IMR-90 (cell line): ENCODE measurements around the gene COG8. TPM values are rescaled to one million over a fixed set of nuclear protein-coding genes. Genes with fewer than 3 reads are reported as not detected.

Experiments
- ATAC-seq: fragments of 200-7000 bp; cut with Tn5 transposase; 2 replicates; pipeline ENCODE4 v1.9.1; 2020; ENCODE audit warnings: low read depth, mild to moderate bottlenecking, moderate library complexity
- BruUV-seq: library from RNA; stranded (reverse); fragments of 400-500 nt; replicated peaks from 2 replicates; lab custom pipeline; 2021; lab: Mats Ljungman, UMichigan
- CTCF ChIA-PET: fragments of 300-600 bp; formaldehyde crosslinking; extraction: SDS; loops from one replicate; lab custom pipeline; 2021; ENCODE audit warnings: antibody characterized with exemption; lab: Yijun Ruan, JAX
- POLR2A ChIA-PET: fragments of 300-600 bp; sonication (Branson Sonifier 250); formaldehyde crosslinking; loops from one replicate; lab custom pipeline; 2022; ENCODE audit warnings: antibody characterized with exemption; ENCODE audit not compliant: unreplicated experiment; lab: Charles Lee
- DNase-seq: peaks from one replicate; pipeline ENCODE4 v3.0.0; 2013
- H2AFZ ChIP-seq: replicated peaks from 2 replicates; pipeline ENCODE3; 2013; ENCODE audit warnings: low read length, mild to moderate bottlenecking; ENCODE audit not compliant: poor library complexity
- H2AK5ac ChIP-seq: 2 replicates; pipeline ENCODE4 v1.6.1; 2013; ENCODE audit warnings: low read depth, low read length, inconsistent platforms
- H2AK9ac ChIP-seq: replicated peaks from 2 replicates; pipeline ENCODE3; 2013; ENCODE audit warnings: mild to moderate bottlenecking, low read depth, low read length, moderate library complexity; ENCODE audit not compliant: poor library complexity
- H2BK120ac ChIP-seq: 2 replicates; pipeline ENCODE4 v1.6.1; 2013; ENCODE audit warnings: low read depth, low read length, inconsistent platforms
- H2BK15ac ChIP-seq: 3 replicates; pipeline ENCODE4 v1.6.1; 2013; ENCODE audit warnings: low read depth, low read length, inconsistent platforms
- H2BK20ac ChIP-seq: 2 replicates; pipeline ENCODE4 v1.6.1; 2013; ENCODE audit warnings: low read depth, mild to moderate bottlenecking, inconsistent platforms, low read length, moderate library complexity
- H2BK5ac ChIP-seq: 2 replicates; pipeline ENCODE4 v1.6.1; 2013; ENCODE audit warnings: mild to moderate bottlenecking, low read depth, low read length, inconsistent platforms; ENCODE audit not compliant: poor library complexity, severe bottlenecking
- H3K14ac ChIP-seq: replicated peaks from 2 replicates; pipeline ENCODE4 v1.6.1; 2013; ENCODE audit warnings: low read depth, low read length, inconsistent platforms
- H3K18ac ChIP-seq: 2 replicates; pipeline ENCODE4 v1.6.1; 2013; ENCODE audit warnings: low read depth, low read length, control low read depth
- H3K23ac ChIP-seq: 2 replicates; pipeline ENCODE4 v1.6.1; 2013; ENCODE audit warnings: low read depth, low read length, inconsistent platforms
- H3K27ac ChIP-seq: 2 replicates; pipeline ENCODE4 v1.5.1; 2013; ENCODE audit warnings: mild to moderate bottlenecking, control low read depth, low read length; ENCODE audit not compliant: insufficient read depth
- H3K27me3 ChIP-seq: 2 replicates; pipeline ENCODE4 v1.6.1; 2013; ENCODE audit warnings: low read length; ENCODE audit not compliant: control insufficient read depth, insufficient read depth
- H3K36me3 ChIP-seq: 2 replicates; pipeline ENCODE4 v1.6.1; 2013; ENCODE audit warnings: low read length, mixed read lengths; ENCODE audit not compliant: control insufficient read depth, insufficient read depth
- H3K4ac ChIP-seq: 2 replicates; pipeline ENCODE4 v1.6.1; 2013; ENCODE audit warnings: low read depth, low read length, inconsistent platforms
- H3K4me1 ChIP-seq: 2 replicates; pipeline ENCODE4 v1.6.1; 2013; ENCODE audit warnings: low read length, mixed read lengths; ENCODE audit not compliant: control insufficient read depth, insufficient read depth
- H3K4me2 ChIP-seq: 2 replicates; pipeline ENCODE4 v1.6.1; 2013; ENCODE audit warnings: low read depth, mild to moderate bottlenecking, control low read depth, low read length, moderate library complexity
- H3K4me3 ChIP-seq: 2 replicates; pipeline ENCODE4 v1.5.1; 2013; ENCODE audit warnings: low read depth, mild to moderate bottlenecking, control low read depth, low read length, moderate library complexity; ENCODE audit not compliant: insufficient read depth
- H3K56ac ChIP-seq: 2 replicates; pipeline ENCODE4 v1.6.1; 2013; ENCODE audit warnings: low read length, inconsistent platforms; ENCODE audit not compliant: insufficient read depth; ENCODE audit errors: extremely low read depth
- H3K79me1 ChIP-seq, 2 experiments: 2 replicates each; pipeline ENCODE4 v1.6.1; 2013; ENCODE audit warnings: low read length in 2 of 2, inconsistent platforms in 1 of 2, low read depth in 1 of 2
- H3K9ac ChIP-seq: 2 replicates; pipeline ENCODE4 v1.6.1; 2013; ENCODE audit warnings: low read depth, low read length, control low read depth
- H3K9me1 ChIP-seq: 2 replicates; pipeline ENCODE4 v1.6.1; 2013; ENCODE audit warnings: low read length, inconsistent platforms; ENCODE audit not compliant: insufficient read depth
- H3K9me3 ChIP-seq: 2 replicates; pipeline ENCODE4 v1.6.1; 2013; ENCODE audit warnings: low read length; ENCODE audit not compliant: control insufficient read depth, insufficient read depth
- H4K20me1 ChIP-seq: 2 replicates; pipeline ENCODE4 v1.6.1; 2013; ENCODE audit warnings: low read length, inconsistent platforms; ENCODE audit not compliant: insufficient read depth
- H4K5ac ChIP-seq: 2 replicates; pipeline ENCODE4 v1.6.1; 2013; ENCODE audit warnings: mild to moderate bottlenecking, low read depth, low read length, control low read depth
- H4K8ac ChIP-seq, 2 experiments: 2 replicates each; pipeline ENCODE4 v1.6.1; 2013; ENCODE audit warnings: low read depth in 2 of 2, low read length in 2 of 2, control low read depth in 1 of 2, inconsistent platforms in 1 of 2
- H4K91ac ChIP-seq: 2 replicates; pipeline ENCODE4 v1.6.1; 2013; ENCODE audit warnings: low read depth, low read length, inconsistent platforms; ENCODE audit not compliant: insufficient read depth
- CEBPB ChIP-seq: IDR thresholded peaks from 2 replicates; pipeline ENCODE4 v1.6.1; 2012; ENCODE audit warnings: low read depth, low read length, improper control_type of control experiment
- CHD1 ChIP-seq: IDR thresholded peaks from 2 replicates; pipeline ENCODE4 v1.6.1; 2012; ENCODE audit warnings: low read depth, low read length, improper control_type of control experiment
- MAFK ChIP-seq: IDR thresholded peaks from 2 replicates; pipeline ENCODE4 v1.6.1; 2012; ENCODE audit warnings: low read depth, low read length, improper control_type of control experiment
- NFE2L2 ChIP-seq: fragments of 150-350 bp; IDR thresholded peaks from 2 replicates; pipeline ENCODE4 v1.6.1; 2016; ENCODE audit warnings: low read depth, mild to moderate bottlenecking, low read length
- POLR2A ChIP-seq: IDR thresholded peaks from 2 replicates; pipeline ENCODE4 v1.6.1; 2012; ENCODE audit warnings: mild to moderate bottlenecking, low read depth, low read length
- RAD21 ChIP-seq: IDR thresholded peaks from 2 replicates; pipeline ENCODE4 v1.6.1; 2012; ENCODE audit warnings: low read length, improper control_type of control experiment
- RCOR1 ChIP-seq: IDR thresholded peaks from 2 replicates; pipeline ENCODE4 v1.6.1; 2012; ENCODE audit warnings: mild to moderate bottlenecking, low read length, improper control_type of control experiment; ENCODE audit not compliant: insufficient replicate concordance
- RFX5 ChIP-seq: IDR thresholded peaks from 2 replicates; pipeline ENCODE4 v1.8.0; 2012; ENCODE audit warnings: low read depth, mild to moderate bottlenecking, low read length, moderate library complexity
- SMC3 ChIP-seq: fragments of 150-350 bp; IDR thresholded peaks from 2 replicates; pipeline ENCODE4 v1.6.1; 2016; ENCODE audit warnings: low read depth, mild to moderate bottlenecking, antibody characterized with exemption, low read length, moderate library complexity
- WGBS, 2 experiments: methylation state at CpG; one replicate each; pipeline versions ENCODE4 v1.1.5 to v1.1.7; 2013; ENCODE audit warnings: missing lambda C conversion rate in 2 of 2; ENCODE audit not compliant: insufficient read length in 1 of 2; ENCODE audit errors: extremely low coverage in 2 of 2; 5-methylcytosine and 5-hydroxymethylcytosine counted together
- dilution Hi-C: fragments of 300-500 bp; cut with HindIII; formaldehyde crosslinking; loops from one replicate; pipeline ENCODE4 v1.14.3; 2018; ENCODE audit warnings: low sequenced_read_pairs; ENCODE audit not compliant: unreplicated experiment
- in situ Hi-C: fragments of 300-500 bp; cut with MboI; formaldehyde crosslinking; loops from 3 replicates; pipeline ENCODE4 v1.14.3; 2019; ENCODE audit warnings: low sequenced_read_pairs, inconsistent platforms, mixed read lengths
- intact Hi-C: fragments of 100-400 bp; cut with micrococcal nuclease; formaldehyde crosslinking; loops from 2 replicates; pipeline ENCODE4 v1.10.0; 2022
- polyA plus RNA-seq, 3 experiments: library from polyadenylated mRNA; depleted of rRNA; stranded (reverse); fragments of >200 nt; gene quantifications; 2 replicates each; pipeline ENCODE4 v1.2.3, GENCODE V29; 2012; ENCODE audit warnings: low replicate concordance in 1 of 3
- total RNA-seq: library from RNA; depleted of rRNA; stranded (reverse); fragments of >200 nt; gene quantifications from 2 replicates; pipeline ENCODE4 v1.2.3, GENCODE V29; 2012
- TF ChIP-seq, protein P1 (sequence below): fragments of 150-350 bp; IDR thresholded peaks from 2 replicates; pipeline ENCODE4 v1.6.1; 2016; ENCODE audit warnings: low read depth, mild to moderate bottlenecking, low read length, moderate library complexity, borderline replicate concordance
- TF ChIP-seq, protein P2 (sequence below): conservative IDR thresholded peaks from 2 replicates; pipeline ENCODE4 v1.5.1; 2012; ENCODE audit warnings: mild to moderate bottlenecking, low read depth, low read length, improper control_type of control experiment

The COG8 gene
- total and polyA plus RNA-seq, 2 of the 4 experiments (the other 2 are of a cell fraction): 23.4 to 26.2 TPM

DNA sequence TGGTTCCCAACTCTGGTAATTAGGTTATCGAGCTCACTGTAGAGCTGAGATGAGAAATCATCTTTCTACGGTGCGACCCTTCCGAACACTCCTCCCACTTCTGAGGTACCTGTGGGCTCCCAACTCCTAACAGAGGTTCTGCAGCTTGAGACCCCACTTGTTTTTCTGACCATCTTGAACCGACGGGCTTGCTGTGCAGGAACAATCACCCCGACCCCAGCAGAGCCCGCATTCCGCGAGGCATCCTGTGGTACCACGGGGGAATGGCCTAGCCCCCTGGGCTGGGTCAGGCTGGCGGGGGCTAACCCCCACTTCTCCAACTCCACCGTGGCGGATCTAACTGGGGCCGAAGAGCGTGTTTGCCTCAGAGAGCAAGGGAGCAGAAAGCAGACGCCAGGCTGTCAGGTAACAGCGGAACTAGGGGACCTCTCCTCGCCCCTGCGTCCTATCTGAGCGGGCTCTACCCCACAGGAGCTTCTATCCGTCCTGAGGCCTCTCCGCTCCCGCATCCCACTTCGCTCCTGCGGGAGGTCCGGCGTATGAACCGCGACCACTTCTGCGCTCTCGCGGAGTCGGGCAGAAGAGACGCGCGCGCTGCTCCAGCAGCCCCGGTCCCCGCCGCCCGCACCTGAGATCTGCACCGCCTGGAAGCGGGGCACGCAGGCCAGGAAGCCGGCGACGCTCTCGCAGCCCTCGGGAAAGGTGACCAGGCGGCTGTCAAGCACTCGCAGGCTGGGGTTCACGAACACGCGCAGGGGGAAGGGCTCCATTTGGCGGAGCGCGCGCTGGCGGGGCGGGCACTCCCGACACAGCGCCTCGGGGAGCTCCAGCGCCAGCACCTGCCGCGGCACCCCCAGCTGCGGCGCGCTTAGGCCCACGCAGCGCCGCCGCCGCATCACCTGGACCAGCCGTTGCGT lies 9.7 kb downstream of the COG8 start:
- Histone ChIP-seq H4K5ac (0 out of 2 replicates have a peak overlapping the region, but pooled peaks have one; percentile 7), H2BK15ac (no peak overlapping the region), H4K91ac (peak overlapping the region; percentile 56), H2BK20ac (no peak overlapping the region), H4K20me1 (peaks cover 47% of the 10 kb centered on the region), H3K79me1 (peaks cover 38 to 70% of the 10 kb centered on the region in 2 experiments), H3K4ac (peak overlapping the region; percentile 67), H2AK5ac (peak overlapping the region; percentile 84), H3K4me2 (peak overlapping the region; percentile 91), H4K8ac (peak overlapping the region; percentile 33 to 34; a peak in 1 of 4 replicates), H3K18ac (no peak overlapping the region), H2BK120ac (no peak overlapping the region), H2AFZ (peak overlapping the region; percentile 97), H3K4me3 (peak overlapping the region; percentile 78), H3K4me1 (peaks cover 12% of the 10 kb centered on the region), H3K27ac (peak overlapping the region; percentile 63), H3K56ac (no peak overlapping the region; the same call in 1 of the 2 replicates), H3K14ac (peak overlapping the region; percentile 2; the same call in 1 of the 2 replicates), H3K36me3 (peaks cover 46% of the 10 kb centered on the region), H3K9me1 (peaks cover 10% of the 10 kb centered on the region), H3K9ac (peak overlapping the region; percentile 54), H3K9me3 (no peaks in the 10 kb centered on the region), H3K23ac (peak overlapping the region; percentile 58), H2AK9ac (peak overlapping the region; percentile 97), H3K27me3 (no peaks in the 10 kb centered on the region), H2BK5ac (peak overlapping the region; percentile 22)
- intact Hi-C loops: no loop called here
- BruUV-seq: no TSS peak
- in situ Hi-C loops: no loop called here
- 7% methylated on average over 53 of the region's 77 CpGs; no CpG with 5 or more reads in 1 of the 2 experiments for WGBS, 2 experiments
- POLR2A ChIA-PET: interaction anchor here (0.6 kb wide), 1 partner anchor 10 kb away, joined by 5 read pairs; the partner anchor contains the start of genes COG8 and NIP7
- dilution Hi-C loops: no loop called here
- ATAC-seq (peak; percentile 41), DNase-seq (no peak)
- TF ChIP-seq CEBPB (no peak; the same call in 1 of the 2 replicates), SMC3 (no peak), RAD21 (no peak), MAFK (no peak), NFE2L2 (no peak), RFX5 (no peak), POLR2A (no peak), CHD1 (no peak), RCOR1 (no peak)
- TF ChIP-seq, protein P1, sequence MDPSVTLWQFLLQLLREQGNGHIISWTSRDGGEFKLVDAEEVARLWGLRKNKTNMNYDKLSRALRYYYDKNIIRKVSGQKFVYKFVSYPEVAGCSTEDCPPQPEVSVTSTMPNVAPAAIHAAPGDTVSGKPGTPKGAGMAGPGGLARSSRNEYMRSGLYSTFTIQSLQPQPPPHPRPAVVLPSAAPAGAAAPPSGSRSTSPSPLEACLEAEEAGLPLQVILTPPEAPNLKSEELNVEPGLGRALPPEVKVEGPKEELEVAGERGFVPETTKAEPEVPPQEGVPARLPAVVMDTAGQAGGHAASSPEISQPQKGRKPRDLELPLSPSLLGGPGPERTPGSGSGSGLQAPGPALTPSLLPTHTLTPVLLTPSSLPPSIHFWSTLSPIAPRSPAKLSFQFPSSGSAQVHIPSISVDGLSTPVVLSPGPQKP: no peak
- TF ChIP-seq, protein P2, sequence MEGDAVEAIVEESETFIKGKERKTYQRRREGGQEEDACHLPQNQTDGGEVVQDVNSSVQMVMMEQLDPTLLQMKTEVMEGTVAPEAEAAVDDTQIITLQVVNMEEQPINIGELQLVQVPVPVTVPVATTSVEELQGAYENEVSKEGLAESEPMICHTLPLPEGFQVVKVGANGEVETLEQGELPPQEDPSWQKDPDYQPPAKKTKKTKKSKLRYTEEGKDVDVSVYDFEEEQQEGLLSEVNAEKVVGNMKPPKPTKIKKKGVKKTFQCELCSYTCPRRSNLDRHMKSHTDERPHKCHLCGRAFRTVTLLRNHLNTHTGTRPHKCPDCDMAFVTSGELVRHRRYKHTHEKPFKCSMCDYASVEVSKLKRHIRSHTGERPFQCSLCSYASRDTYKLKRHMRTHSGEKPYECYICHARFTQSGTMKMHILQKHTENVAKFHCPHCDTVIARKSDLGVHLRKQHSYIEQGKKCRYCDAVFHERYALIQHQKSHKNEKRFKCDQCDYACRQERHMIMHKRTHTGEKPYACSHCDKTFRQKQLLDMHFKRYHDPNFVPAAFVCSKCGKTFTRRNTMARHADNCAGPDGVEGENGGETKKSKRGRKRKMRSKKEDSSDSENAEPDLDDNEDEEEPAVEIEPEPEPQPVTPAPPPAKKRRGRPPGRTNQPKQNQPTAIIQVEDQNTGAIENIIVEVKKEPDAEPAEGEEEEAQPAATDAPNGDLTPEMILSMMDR: no peak
- CTCF ChIA-PET: no interaction called here
